Muscle layer of duodenum (tissue), 2 donors: ENCODE data around the gene HMGN4.
A peak's percentile ranks its signal among the peaks of the same experiment; 100 is the strongest.
"Not testable (repeated sequence)": the region's sequence is repeated elsewhere in the genome, so short reads cannot be mapped to it uniquely, and the experiment has no call there.

ENCODE experiments used
- H3K27ac ChIP-seq: one replicate; pipeline ENCODE4 v1.7.0; 2013; ENCODE audit warnings: mild to moderate bottlenecking, low read length
- H3K27me3 ChIP-seq: one replicate; pipeline ENCODE4 v1.7.0; 2013; ENCODE audit warnings: low read depth, mild to moderate bottlenecking, control low read depth, low read length
- H3K36me3 ChIP-seq, 2 donors: one replicate each; pipeline ENCODE4 v1.7.0; 2013; ENCODE audit warnings: low read length in 2 of 2, control low read depth in 1 of 2, mild to moderate bottlenecking in 1 of 2; ENCODE audit not compliant: insufficient read depth in 2 of 2, control insufficient read depth in 1 of 2
- H3K4me1 ChIP-seq, 2 donors: one replicate each; pipeline ENCODE4 v1.7.0; 2013; ENCODE audit warnings: low read length in 2 of 2, mild to moderate bottlenecking in 2 of 2, control low read depth in 1 of 2, moderate library complexity in 1 of 2; ENCODE audit not compliant: insufficient read depth in 2 of 2, control insufficient read depth in 1 of 2
- H3K4me3 ChIP-seq, 2 donors: one replicate each; pipeline ENCODE4 v1.7.0; 2013; ENCODE audit warnings: low read length in 2 of 2, low read depth in 1 of 2, mild to moderate bottlenecking in 1 of 2
- H3K9me3 ChIP-seq, 2 donors: one replicate each; pipeline ENCODE4 v1.7.0; 2013; ENCODE audit warnings: low read length in 2 of 2, control low read depth in 1 of 2, mild to moderate bottlenecking in 1 of 2; ENCODE audit not compliant: control insufficient read depth in 1 of 2
- donor health status: healthy.

The HMGN4 gene

DNA sequence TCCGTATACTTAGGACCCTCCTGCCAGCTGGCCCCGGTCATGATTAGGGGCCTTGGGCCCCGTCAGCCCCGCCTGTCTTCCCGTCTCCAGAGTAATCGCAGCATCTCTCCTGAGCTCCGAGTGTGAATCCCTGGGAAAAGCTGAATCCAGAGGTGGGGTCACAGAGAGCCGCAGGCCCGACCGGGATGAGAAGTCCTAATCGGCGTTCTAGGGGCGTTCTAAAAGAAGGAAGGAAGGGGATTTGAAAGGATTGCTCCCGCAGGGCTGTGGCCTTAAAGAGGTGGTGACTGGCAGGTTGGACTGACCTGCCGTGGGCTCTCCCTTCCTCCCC, 371 bp downstream of the HMGN4 start:
- peak overlapping the region; percentile 92 for H3K27ac ChIP-seq
- no peaks in the 10 kb centered on the region for H3K27me3 ChIP-seq
- H3K36me3 ChIP-seq = peaks cover 4 to 6% of the 10 kb centered on the region in 2 donors
- peak overlapping the region; percentile 84 to 89 for H3K4me3 ChIP-seq
- H3K9me3 ChIP-seq = no peaks in the 10 kb centered on the region
- H3K4me1 ChIP-seq = peaks cover 0 to 22% of the 10 kb centered on the region in 2 donors

DNA sequence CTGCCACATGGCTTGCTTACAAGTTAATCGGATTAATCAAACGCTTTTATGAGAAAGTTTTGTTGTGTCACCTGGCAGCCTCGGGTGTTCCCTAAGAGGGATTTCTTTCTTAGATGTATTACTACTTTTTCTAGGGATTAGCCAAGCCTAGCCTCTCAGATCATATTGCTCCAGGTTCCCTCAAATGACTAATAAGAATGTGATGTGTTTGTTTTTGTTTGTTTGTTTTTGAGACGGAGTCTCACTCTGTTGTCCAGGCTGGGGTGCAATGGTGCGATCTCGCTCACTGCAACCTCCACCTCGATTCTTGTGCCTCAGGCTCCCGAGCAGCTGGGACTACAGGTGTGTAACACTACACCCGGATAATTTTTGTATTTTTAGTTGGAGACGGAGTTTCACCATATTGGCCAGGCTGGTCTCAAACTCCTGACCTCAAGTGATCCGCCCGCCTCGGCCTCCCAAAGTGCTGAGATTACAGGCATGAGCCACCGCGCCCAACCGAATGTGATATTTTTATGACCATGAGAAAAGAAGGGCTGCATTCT, 977 bp downstream of the HMGN4 start:
- Histone ChIP-seq H3K36me3 (peaks cover 6 to 7% of the 10 kb centered on the region in 2 donors), H3K27me3 (no peaks in the 10 kb centered on the region), H3K4me1 (peaks cover 0 to 22% of the 10 kb centered on the region in 2 donors), H3K4me3 (peak overlapping the region; percentile 84 to 89), H3K27ac (peak overlapping the region; percentile 92), H3K9me3 (no peaks in the 10 kb centered on the region)

DNA sequence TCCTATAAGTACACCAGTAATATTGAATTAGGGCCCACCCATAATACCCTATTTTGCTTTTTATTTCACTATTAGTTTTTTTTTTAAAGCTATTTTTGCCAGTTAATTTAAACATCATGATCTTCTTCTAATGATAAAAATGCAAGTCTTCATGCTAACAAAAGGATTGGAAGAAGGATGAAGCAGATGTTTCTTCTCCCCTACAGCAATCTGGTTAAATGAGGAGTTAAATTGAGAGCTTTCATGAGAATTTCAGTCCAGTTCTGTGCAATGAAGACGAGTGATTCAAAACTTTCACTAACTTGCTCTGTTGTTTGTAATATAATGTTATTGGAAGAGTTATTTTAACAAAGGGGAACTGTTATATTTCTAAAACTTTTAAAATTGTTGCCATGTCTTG, 3.4 kb downstream of the HMGN4 start:
- H3K4me1 ChIP-seq = peaks cover 0 to 10% of the 10 kb centered on the region in 2 donors
- H3K36me3 ChIP-seq = peaks cover 18 to 26% of the 10 kb centered on the region in 2 donors
- no peaks in the 10 kb centered on the region for H3K27me3 ChIP-seq

DNA sequence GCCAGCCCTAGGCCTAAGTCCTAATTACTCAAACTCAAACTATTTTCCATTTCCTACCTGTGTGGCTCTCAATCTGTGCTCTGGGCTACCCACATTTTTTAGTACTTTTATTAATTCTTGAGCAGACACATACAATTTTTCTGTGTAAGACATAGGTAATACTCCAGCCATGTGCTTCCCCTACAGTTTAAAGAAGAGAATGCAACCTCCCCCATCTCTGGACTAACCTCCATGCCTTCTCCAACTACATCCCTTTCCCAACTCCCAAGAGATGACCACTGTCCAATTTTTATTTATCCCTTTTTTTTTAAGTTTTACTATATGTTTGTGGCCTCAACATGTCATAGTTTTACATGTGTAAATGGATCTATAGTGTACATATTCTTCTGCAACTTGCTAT, 5.8 kb downstream of the HMGN4 start:
- no peak overlapping the region for H3K27ac ChIP-seq
- H3K4me3 ChIP-seq = no peak overlapping the region
- peaks cover 18 to 26% of the 10 kb centered on the region in 2 donors for H3K36me3 ChIP-seq
- H3K27me3 ChIP-seq = no peaks in the 10 kb centered on the region
- H3K4me1 ChIP-seq = peaks cover 0 to 5% of the 10 kb centered on the region in 2 donors
- H3K9me3 ChIP-seq = no peaks in the 10 kb centered on the region

More for the DNA sequence above, 3.4 kb downstream of the HMGN4 start:
- Histone ChIP-seq H3K4me3 (no peak overlapping the region), H3K27ac (no peak overlapping the region), H3K9me3 (no peaks in the 10 kb centered on the region)

DNA sequence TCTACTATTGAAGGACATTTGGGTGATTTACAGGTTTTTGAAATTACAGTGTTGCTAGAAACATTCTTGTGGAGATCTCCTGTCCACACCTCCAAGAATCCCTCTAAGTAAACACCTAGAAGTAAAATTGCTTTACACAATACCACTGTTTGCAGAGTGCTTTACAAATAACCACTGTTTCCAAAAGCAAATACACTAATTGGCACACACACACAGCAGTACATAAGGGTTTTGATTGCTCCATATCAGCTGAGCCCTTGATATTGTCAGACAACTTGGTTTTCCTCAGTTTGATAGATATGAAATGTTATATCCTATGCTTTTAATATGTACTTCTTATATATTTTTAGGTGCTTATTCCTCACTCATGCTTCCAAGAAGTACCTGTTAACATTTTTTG, 6.3 kb downstream of the HMGN4 start:
- H3K4me3 ChIP-seq = no peak overlapping the region

DNA sequence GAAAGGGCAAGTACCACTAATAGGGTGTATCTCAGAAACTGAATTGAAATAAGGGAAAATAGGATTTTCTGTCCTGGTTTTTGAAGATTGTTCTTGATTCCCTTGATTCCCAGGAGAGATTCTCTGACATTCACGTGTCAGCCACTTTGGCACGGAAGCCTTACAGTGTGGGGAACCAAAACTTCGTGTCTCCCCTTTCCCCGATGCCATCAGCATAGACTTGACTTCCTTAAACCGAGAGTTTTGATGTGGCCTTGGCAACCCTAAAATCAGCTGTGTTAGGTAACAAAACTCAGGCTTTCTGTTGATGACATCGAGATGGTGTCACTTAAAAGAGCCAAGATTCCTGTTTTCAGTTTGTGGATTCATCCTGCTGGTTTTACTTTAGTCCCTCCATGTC, 7.5 kb downstream of the HMGN4 start:
- H3K36me3 ChIP-seq = peaks cover 18 to 26% of the 10 kb centered on the region in 2 donors
- no peak overlapping the region for H3K27ac ChIP-seq
- H3K9me3 ChIP-seq = no peaks in the 10 kb centered on the region
- no peaks in the 10 kb centered on the region for H3K27me3 ChIP-seq
- no peaks in the 10 kb centered on the region for H3K4me1 ChIP-seq
- H3K4me3 ChIP-seq = no peak overlapping the region

More for the DNA sequence above, 6.3 kb downstream of the HMGN4 start:
- Histone ChIP-seq H3K4me1 (peaks cover 0 to under 1% of the 10 kb centered on the region in 2 donors), H3K9me3 (no peaks in the 10 kb centered on the region), H3K36me3 (peaks cover 18 to 26% of the 10 kb centered on the region in 2 donors), H3K27ac (no peak overlapping the region), H3K27me3 (no peaks in the 10 kb centered on the region)

DNA sequence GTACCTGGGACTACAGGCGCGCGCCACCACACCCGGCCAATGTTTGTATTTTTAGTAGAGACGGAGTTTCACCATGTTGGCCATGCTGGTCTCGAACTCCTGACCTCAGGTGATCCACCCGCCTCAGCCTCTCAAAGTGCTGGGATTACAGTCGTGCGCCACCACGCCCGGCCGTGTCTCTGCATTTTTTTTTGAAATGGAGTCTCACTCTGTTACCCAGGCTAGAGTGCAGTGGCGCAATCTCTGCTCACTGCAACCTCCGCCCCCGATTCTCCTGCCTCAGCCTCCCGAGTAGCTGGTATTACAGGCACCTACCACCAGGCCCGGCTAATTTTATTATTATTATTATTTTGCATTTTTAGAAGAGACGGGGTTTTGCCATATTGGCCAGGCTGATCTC, 9.2 kb downstream of the HMGN4 start:
- not testable (repeated sequence) for H3K9me3 ChIP-seq, H3K27me3 ChIP-seq, H3K4me3 ChIP-seq, H3K4me1 ChIP-seq, H3K27ac ChIP-seq
- peaks cover 18 to 25% of the 10 kb centered on the region in 2 donors for H3K36me3 ChIP-seq

DNA sequence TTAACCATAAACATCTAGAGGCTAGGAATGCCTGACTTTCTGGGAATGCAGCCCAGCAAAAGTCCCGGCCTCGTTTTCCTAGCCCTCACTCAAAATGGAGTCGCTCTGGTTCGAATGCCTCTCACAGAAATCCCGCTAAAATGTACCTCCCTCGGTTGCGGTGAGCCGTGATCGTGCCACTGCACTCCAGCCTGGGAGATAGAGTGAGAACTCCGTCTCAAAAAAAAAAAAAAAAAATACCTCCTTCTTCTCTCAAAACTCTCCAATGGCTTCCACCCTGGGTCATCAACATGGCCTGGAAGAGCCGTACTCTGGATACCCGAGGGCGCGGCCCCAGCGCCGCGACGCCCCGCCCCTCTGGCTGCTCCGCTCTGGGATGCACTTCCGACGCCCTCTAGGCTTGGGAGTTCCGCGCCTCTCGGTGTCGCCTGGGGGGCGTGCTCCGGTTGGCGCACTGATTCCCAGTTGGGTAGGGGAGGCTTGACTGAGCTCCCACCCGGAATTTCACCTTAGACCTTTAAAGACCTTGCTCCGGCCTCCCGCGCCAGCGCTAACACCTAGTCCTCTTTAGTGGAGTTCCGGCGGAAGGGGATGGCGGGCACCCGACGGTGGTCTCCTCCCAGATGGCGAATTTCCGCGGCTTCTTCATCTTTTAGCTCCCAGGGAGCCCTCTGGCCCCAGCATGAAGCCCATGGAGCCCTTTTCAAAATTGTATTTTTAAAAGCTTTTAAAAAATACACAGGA, 12.3 kb downstream of the HMGN4 start:
- H3K27ac ChIP-seq = no peak overlapping the region
- H3K9me3 ChIP-seq = no peaks in the 10 kb centered on the region
- peaks cover 5 to 10% of the 10 kb centered on the region in 2 donors for H3K36me3 ChIP-seq
- no peaks in the 10 kb centered on the region for H3K4me1 ChIP-seq
- H3K4me3 ChIP-seq = peak overlapping the region; percentile 64 to 77
- H3K27me3 ChIP-seq = no peaks in the 10 kb centered on the region

DNA sequence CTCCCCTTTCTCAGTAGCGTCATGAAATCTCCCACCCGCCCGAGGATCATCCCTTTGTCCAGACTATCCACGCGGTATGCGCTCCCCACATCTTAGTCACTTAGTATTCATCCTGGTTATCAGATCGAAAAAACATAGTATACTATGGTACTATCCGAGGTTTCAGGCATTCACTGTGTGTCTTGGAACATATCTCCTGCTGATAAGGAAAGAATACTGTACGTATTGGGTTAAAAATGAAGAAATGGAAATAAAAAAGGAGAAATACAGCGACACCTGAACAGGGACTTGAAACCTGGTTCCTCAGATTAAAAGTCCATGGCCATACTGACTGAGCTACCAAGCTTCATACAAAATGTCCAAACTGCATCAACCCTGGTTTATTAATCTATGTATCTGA, 14.0 kb downstream of the HMGN4 start:
- Histone ChIP-seq H3K27ac (no peak overlapping the region), H3K36me3 (no peaks in the 10 kb centered on the region), H3K27me3 (no peaks in the 10 kb centered on the region), H3K4me3 (no peak overlapping the region), H3K4me1 (no peaks in the 10 kb centered on the region), H3K9me3 (no peaks in the 10 kb centered on the region)

DNA sequence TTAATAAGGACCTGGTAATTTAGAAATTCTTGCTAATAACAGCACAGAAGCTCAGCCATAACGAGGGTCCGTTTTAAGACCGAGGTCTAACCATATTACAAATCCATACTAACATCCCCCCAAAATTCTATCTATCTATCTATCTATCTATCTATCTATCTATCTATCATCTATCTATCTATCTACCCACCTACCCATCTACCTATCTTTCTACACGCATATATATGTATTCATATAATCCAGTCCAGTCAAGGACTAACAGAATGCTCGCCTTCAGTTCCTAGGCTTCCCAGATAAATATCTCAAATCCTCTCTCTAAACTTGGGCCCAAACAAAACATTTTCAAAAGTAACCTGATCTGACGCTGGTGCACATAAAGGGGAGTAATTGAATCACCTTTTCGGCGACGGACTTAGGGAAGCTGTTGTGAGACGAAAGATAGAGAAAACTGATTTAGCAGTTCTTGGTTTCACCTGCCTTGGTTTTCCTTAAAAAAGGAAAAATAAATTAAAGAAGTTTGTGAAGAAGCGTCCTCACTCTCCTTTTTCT, 14.5 kb downstream of the HMGN4 start:
- Histone ChIP-seq H3K9me3 (no peaks in the 10 kb centered on the region), H3K27me3 (no peaks in the 10 kb centered on the region), H3K4me3 (peak overlapping the region; percentile 74 to 82), H3K4me1 (no peaks in the 10 kb centered on the region), H3K27ac (peak overlapping the region; percentile 46), H3K36me3 (no peaks in the 10 kb centered on the region)

DNA sequence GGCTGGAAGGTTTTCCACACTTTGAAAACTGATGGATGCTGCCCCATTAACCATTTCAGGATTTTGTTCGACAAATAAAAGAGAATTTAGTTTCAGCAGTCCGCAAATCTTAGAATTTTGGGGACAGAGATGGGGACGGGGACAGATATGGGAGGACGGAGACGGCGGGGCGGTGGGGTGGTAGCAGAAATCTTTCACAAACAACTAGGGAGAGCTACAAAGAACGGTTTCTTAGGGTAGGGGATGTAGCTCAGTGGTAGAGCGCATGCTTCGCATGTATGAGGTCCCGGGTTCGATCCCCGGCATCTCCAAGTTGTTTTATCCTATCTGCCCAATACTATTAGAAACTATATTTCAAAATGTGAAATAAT, 15.1 kb downstream of the HMGN4 start:
- H3K27ac ChIP-seq = peak overlapping the region; percentile 76
- H3K27me3 ChIP-seq = no peaks in the 10 kb centered on the region
- H3K4me3 ChIP-seq = peak overlapping the region; percentile 74 to 82
- no peaks in the 10 kb centered on the region for H3K36me3 ChIP-seq
- H3K4me1 ChIP-seq = no peaks in the 10 kb centered on the region
- H3K9me3 ChIP-seq = no peaks in the 10 kb centered on the region
